GM12892 (cell line): ENCODE results near the gene AGO4.

Experiments
- POLR2A ChIP-seq: IDR thresholded peaks from 2 replicates; pipeline ENCODE4 v1.6.1; 2011; ENCODE audit warnings: low read depth, low read length, control low read depth
- POLR2AphosphoS5 ChIP-seq: IDR thresholded peaks from 2 replicates; pipeline ENCODE4 v1.6.1; 2011; ENCODE audit warnings: low read depth, low read length, control low read depth

- no peak for TF ChIP-seq POLR2AphosphoS5
- TF ChIP-seq POLR2A = no peak
Measured at GRCh38 chr1:35847935-35848565, 40.2 kb downstream of the AGO4 start.
